Fibroblast of skin of scalp (primary cell): ENCODE results near the gene SEC24B.
"Not testable (repeated sequence)": the region's sequence is repeated elsewhere in the genome, so short reads cannot be mapped to it uniquely, and the experiment has no call there.

Source experiments
- DNase-seq: peaks from one replicate; pipeline ENCODE4 v3.0.0-alpha.2; 2013

Gene SEC24B

GRCh38 chr4:109511414-109511813 is 77.8 kb downstream of the SEC24B start:
- DNase-seq: no peak

DNA sequence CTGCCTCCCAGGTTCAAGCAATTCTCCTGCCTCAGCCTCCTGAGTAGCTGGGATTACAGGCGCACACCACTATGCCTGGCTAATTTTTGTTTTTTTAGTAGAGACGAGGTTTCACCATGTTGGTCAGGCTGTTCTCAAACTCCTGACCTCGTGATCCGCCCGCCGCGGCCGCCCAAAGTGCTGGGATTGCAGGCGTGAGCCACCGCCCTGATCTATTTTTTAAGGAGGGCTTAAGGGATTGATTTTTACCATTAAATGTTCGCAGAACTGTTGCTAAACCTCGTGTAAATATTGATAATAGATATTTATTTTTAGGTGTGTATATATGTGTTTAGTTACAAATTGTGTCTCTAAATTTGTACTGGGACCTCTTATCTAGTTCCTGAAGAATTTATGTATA is 79.8 kb downstream of the SEC24B start:
- not testable (repeated sequence) for DNase-seq

GRCh38 chr4:109532182-109532581 is 98.6 kb downstream of the SEC24B start:
- no peak for DNase-seq

DNA sequence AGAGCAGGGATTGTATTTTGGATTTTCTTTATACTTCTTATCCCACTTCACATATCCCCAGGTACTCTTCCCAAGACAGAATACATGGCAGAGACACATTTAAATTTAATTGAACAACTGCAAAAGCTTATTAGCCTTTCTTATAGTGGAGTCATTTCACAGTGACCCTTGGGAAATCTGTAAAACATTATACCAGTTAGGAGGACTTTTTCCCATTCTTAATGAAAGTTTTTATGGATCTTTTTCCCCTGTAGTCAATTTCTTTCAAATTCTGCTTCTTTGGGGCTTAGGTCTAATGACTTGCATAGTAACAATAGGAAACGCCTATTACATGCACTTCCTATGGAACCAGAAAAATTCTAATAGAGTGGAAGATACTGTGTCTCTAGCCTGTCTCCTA is 111.8 kb downstream of the SEC24B start:
- DNase-seq: no peak

GRCh38 chr4:109547394-109547793 is 113.8 kb downstream of the SEC24B start:
- no peak for DNase-seq

DNA sequence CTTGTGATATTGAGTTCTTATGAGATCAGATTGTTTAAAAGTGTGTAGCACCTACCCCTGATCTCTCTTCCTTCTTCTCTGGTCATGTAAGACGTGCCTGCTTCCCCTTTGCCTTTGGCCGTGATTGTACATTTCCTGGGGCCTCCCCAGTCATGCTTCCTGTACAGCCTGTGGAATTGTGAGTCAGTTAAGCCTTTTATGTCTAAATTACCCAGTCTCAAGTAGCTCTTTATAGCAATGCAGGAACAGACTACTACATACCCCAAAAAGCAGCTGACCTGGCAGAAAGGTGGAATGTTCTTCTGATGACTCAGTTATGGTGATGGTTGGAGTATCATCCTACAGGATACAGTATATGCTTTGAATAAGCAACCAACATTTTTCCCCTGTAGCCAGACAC is 115.0 kb downstream of the SEC24B start:
- DNase-seq: peak; percentile 44

DNA sequence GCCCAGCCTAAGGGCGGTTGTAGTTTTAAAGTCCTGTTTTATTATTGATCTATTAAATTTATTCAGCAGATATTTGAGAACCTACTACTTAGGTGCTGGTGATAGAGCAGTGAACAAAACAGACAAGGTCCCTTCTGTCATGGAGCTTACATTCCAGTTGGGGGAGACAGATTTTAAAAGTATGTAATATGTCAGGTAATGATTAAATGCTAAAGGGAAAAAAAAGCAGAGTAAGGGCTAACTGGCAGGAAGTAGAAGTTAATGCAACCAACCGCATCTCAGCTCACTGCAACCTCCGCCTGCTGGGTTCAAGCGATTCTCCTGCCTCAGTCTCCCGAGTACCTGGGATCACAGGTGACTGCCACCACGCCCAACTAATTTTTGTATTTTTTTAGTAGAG is 118.6 kb downstream of the SEC24B start:
- DNase-seq: no peak

GRCh38 chr4:109553130-109553529 is 119.5 kb downstream of the SEC24B start:
- no peak for DNase-seq

DNA sequence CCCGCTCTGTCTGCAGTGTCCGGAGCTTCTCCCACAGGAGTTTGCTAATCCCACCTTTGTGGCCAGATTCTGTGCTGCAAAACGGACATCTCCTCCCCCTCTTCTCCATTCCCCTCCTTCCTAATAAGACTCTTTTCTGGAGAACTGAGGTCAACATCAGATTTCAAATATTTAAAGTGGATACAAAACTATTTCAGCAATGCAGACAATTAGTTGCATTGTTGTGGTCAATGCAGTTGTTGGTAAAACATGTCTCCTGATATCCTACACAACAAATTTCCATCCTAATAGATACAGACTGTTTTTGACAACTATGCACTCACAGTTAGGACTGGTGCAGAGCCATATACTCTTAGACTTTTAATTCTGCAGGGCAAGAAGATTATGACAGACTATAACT is 121.4 kb downstream of the SEC24B start:
- peak; percentile 4 for DNase-seq

DNA sequence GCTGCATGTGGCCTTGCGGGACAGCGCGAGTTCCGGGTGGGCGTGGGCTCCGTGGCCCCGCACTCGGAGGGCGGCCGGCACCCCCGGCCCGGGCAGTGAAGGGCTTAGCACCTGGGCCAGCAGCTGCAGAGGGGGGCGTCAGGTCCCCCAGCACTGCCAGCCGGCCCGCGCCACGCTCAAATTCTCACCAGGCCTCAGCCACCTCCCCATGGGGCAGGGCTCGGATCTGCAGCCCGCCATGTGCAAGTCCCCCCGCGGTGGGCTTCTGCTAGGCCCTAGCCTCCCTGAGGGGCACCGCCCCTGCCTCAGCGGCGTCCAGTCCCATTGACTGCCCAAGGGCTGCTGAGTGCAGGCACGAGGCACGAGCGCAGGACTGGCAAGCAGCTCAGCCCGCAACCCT is 123.8 kb downstream of the SEC24B start:
- DNase-seq: no peak

- not testable (repeated sequence) for DNase-seq
Observed at GRCh38 chr4:109558095-109558494, 124.5 kb downstream of the SEC24B start.

DNA sequence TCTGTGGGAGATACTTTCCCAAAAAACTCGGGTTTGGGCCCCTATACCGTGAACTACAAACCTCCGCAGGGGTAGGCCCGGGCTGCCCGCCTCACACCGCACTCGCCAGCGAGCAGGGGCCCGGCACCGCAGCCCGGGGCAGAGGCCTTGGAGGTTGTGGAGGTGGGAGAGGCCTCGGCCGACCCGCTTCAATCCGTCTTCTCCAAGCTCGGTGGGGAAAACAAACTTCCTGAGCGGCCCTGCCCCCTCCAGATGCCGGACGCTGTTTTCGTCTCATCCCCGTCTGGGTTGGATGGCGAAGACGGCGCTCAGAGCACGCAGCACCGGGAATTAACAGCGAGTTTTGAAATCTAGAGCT is 126.0 kb downstream of the SEC24B start:
- DNase-seq: no peak

- peak; percentile 79 for DNase-seq
Observed at GRCh38 chr4:109559983-109560686, 126.5 kb downstream of the SEC24B start, which contains the start of gene MCUB. MCUB (plus strand) TSS chr4:109560246; CDS start chr4:109560338, 92 bp downstream.

DNA sequence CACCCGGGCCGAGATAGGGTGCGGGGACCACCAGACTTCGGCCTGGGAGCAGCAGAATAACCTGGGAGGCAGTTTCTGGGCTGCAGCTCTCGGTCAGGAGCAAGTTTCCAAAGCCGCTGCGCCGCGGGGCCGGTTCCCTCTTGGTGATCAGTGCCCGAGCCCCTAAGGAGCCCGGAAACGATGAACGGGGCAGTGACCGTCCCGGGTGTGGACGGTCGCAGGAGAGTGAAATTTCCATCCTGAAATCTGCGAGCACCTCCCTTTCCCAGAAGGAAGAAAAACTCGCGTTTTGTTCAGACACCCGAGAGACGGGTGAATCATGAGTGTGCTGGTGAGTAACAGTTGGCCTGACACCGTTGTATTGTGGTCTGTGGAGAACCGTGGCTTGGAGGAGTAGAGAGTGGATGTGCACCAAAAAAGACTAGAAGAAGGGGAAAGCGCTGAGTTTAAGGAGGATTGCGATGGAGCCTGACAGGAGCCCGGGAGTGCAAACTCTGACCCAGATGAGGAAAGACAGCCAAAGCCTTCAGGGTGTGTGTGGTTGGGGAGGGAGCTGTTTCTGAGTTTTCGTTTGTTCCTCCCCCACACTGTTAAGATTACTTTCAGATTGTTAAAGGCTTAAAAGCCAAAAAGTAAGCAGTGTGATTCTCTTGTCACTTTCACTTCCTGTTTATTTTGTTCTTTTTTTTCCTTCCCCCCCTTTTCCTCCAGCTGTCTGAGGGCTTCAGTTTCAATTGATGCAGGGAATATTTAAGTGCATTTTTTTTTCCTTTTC is 127.3 kb downstream of the SEC24B start:
- peak; percentile 64 for DNase-seq

GRCh38 chr4:109562457-109563239 is 129.0 kb downstream of the SEC24B start:
- no peak for DNase-seq

DNA sequence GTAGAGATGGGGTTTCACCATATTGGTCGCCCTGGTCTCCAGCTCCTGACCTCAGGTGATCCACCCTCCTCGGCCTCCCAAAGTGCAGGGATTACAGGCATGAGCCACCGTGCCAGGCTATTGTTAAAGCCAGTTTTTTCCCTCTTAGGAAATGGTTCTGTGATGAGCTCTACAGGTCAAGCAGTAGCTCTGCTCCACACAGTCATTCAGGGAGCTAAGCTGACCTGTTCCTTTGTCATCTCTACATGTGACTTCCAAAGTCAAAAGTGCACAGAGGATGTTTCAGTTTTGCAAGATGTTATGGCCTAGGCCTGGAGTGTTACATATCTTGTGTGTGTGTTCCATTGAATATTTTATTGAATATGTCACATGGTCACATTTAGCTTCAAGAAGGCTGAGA is 137.9 kb downstream of the SEC24B start:
- DNase-seq: no peak

DNA sequence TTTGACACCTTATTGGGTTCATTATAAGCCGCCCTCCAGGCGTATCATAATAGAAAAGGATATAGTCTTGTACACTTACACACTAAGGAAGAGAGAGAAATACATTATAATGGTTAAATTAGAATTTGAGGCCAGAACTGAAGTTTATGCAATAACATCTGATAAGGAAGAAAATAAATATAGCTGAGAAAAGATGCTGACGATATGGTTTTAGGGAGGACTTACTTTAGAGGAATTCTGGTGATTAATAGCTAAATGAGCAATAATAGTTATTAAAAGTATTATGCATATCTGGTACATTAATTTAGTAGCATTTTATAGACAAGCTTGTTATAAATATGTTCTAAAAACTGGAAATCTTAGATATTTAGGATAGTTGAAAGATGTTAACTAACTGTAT is 138.5 kb downstream of the SEC24B start:
- no peak for DNase-seq

DNA sequence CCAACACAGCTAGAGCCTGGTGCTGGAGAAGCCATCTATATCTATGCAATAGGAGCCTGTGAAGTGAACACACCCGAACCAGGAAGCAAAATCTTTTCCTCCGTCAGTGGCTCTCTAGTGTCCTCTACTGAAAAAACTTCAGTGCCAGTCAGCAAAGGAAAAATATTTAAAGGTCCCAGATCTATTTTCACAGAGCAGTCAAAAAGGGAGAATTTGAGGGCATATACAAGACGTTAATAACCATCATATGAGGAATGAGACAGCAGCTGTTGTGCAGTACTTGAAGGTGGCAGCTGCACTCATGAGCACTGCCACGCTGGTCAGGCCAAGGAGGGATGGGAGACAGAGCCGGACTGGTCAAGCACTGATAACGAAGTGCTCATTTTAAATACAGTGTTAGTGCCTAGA is 140.8 kb downstream of the SEC24B start:
- DNase-seq: peak; percentile 17

GRCh38 chr4:109574931-109575804 is 141.6 kb downstream of the SEC24B start:
- no peak for DNase-seq

DNA sequence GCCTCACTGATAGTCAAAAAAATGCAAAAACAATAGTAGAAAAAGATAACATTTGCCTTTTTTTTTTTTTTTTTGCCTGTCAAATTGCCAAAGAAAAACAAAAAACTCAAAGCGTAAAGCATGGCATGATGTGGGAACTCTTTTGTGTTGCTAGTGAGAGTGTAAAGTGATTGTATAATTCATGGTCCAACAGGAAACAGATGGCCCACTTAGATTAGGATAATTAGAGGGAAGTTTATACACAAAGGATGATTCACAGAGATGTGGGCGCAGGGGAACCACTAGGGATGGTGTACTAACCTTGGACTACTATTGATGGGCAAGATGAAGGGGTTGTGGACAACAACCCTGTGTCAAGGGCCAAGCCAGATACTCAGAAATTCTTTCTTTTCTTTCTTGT is 142.8 kb downstream of the SEC24B start:
- no peak for DNase-seq

- DNase-seq: no peak
Observed at GRCh38 chr4:109578846-109579245, 145.2 kb downstream of the SEC24B start.

DNA sequence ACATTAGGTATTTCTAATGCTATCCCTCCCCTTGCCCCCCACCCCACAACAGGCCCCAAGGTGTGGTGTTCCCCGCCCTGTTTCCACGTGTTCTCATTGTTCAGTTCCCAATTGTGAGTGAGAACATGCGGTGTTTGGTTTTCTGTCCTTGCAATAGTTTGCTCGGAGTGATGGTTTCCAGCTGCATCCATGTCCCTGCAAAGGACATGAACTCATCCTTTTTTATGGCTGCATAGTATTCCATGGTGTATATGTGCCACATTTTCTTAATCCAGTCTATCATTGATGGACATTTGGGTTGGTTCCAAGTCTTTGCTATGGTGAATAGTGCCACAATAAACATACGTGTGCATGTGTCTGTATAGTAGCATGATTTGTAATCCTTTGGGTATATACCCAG is 146.4 kb downstream of the SEC24B start:
- not testable (repeated sequence) for DNase-seq
